GM23248 (cell line): ENCODE results near the gene SEPSECS.

Experiments
- EZH2 ChIP-seq: fragments of 200-600 bp; sonication (generic); IDR thresholded peaks from 2 replicates; pipeline ENCODE4 v1.6.1; 2018; ENCODE audit warnings: antibody characterized with exemption, mild to moderate bottlenecking; ENCODE audit not compliant: insufficient read depth, poor library complexity, severe bottlenecking
- EZH2phosphoT487 ChIP-seq: fragments of 200-600 bp; sonication (generic); IDR thresholded peaks from 2 replicates; pipeline ENCODE4 v1.6.1; 2018; ENCODE audit warnings: antibody characterized with exemption, moderate library complexity, mild to moderate bottlenecking, low read depth; ENCODE audit not compliant: insufficient read depth

DNA sequence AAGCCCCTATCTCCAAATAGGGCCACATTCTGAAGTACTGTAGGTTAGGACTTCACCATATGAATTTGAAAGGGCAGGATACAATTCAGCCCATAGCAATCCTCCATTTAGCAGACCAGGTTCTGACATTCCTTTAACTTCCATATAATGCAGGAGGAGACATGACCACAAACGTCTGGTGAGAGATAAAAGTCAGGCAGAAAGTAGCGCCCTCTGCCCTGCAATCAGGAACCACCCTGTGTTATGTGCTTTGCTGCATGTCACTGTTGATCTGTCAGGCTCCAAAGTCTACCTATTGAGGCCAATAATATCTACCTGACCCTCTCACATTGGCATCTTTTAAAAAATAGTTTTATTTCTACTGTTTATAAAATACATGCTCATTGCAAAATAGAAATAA, 30.2 kb upstream of the SEPSECS start:
- TF ChIP-seq EZH2 (no peak), EZH2phosphoT487 (no peak)
